Neural cell (in vitro differentiated cells): ENCODE results near the gene ATXN10.

Experiments
- EP300 ChIP-seq: fragments of 450-650 bp; conservative IDR thresholded peaks from 2 replicates; pipeline ENCODE4 v1.6.1; 2014; ENCODE audit warnings: antibody characterized with exemption, mild to moderate bottlenecking, moderate library complexity; ENCODE audit not compliant: poor library complexity, severe bottlenecking
- EZH2 ChIP-seq: fragments of 200-600, 300-800 bp; shearing (Covaris generic), sonication (generic); IDR thresholded peaks from 2 replicates; pipeline ENCODE4 v1.6.1; 2014; ENCODE audit warnings: antibody characterized with exemption, low read length, borderline replicate concordance, mild to moderate bottlenecking; ENCODE audit not compliant: insufficient read depth, poor library complexity, severe bottlenecking
- POLR2AphosphoS5 ChIP-seq: IDR thresholded peaks from 2 replicates; pipeline ENCODE4 v1.6.1; 2012
- TAF1 ChIP-seq: IDR thresholded peaks from 2 replicates; pipeline ENCODE4 v1.6.1; 2012; ENCODE audit warnings: low read depth
- TF ChIP-seq, protein P1 (sequence below): fragments of 450-650 bp; IDR thresholded peaks from 2 replicates; pipeline ENCODE4 v1.5.1; 2014; ENCODE audit warnings: antibody characterized with exemption, mild to moderate bottlenecking, moderate library complexity; ENCODE audit not compliant: poor library complexity, severe bottlenecking
- TF ChIP-seq, protein P2 (sequence below): IDR thresholded peaks from 2 replicates; pipeline ENCODE4 v1.6.1; 2012; ENCODE audit warnings: borderline replicate concordance

DNA sequence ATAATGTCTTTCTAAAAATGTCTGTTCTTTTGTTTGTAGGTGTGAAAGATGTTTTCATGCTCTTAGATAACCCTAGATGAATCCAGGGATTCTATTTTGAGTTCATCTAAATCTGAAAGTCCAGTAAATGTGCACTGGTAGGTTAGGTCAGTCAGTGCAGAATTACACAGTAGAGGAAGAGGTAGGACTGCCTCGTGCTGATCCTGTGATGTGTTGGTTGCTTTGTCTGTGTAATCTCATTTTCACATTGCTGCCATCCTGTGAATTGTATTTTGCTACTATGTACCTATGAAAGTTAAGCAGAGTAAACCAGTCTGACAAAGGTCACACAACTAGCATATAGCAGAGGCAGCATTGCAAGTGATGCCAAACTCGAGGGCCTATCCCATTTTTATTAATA is 36.5 kb downstream of the ATXN10 start:
- TF ChIP-seq, protein P1, sequence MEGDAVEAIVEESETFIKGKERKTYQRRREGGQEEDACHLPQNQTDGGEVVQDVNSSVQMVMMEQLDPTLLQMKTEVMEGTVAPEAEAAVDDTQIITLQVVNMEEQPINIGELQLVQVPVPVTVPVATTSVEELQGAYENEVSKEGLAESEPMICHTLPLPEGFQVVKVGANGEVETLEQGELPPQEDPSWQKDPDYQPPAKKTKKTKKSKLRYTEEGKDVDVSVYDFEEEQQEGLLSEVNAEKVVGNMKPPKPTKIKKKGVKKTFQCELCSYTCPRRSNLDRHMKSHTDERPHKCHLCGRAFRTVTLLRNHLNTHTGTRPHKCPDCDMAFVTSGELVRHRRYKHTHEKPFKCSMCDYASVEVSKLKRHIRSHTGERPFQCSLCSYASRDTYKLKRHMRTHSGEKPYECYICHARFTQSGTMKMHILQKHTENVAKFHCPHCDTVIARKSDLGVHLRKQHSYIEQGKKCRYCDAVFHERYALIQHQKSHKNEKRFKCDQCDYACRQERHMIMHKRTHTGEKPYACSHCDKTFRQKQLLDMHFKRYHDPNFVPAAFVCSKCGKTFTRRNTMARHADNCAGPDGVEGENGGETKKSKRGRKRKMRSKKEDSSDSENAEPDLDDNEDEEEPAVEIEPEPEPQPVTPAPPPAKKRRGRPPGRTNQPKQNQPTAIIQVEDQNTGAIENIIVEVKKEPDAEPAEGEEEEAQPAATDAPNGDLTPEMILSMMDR, result no peak
- TF ChIP-seq EP300 (no peak), POLR2AphosphoS5 (no peak), EZH2 (no peak), TAF1 (no peak)
- TF ChIP-seq, protein P2, sequence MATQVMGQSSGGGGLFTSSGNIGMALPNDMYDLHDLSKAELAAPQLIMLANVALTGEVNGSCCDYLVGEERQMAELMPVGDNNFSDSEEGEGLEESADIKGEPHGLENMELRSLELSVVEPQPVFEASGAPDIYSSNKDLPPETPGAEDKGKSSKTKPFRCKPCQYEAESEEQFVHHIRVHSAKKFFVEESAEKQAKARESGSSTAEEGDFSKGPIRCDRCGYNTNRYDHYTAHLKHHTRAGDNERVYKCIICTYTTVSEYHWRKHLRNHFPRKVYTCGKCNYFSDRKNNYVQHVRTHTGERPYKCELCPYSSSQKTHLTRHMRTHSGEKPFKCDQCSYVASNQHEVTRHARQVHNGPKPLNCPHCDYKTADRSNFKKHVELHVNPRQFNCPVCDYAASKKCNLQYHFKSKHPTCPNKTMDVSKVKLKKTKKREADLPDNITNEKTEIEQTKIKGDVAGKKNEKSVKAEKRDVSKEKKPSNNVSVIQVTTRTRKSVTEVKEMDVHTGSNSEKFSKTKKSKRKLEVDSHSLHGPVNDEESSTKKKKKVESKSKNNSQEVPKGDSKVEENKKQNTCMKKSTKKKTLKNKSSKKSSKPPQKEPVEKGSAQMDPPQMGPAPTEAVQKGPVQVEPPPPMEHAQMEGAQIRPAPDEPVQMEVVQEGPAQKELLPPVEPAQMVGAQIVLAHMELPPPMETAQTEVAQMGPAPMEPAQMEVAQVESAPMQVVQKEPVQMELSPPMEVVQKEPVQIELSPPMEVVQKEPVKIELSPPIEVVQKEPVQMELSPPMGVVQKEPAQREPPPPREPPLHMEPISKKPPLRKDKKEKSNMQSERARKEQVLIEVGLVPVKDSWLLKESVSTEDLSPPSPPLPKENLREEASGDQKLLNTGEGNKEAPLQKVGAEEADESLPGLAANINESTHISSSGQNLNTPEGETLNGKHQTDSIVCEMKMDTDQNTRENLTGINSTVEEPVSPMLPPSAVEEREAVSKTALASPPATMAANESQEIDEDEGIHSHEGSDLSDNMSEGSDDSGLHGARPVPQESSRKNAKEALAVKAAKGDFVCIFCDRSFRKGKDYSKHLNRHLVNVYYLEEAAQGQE, result no peak
